Measurements from ENCODE around the gene CLPSL1.

The CLPSL1 gene

DNA sequence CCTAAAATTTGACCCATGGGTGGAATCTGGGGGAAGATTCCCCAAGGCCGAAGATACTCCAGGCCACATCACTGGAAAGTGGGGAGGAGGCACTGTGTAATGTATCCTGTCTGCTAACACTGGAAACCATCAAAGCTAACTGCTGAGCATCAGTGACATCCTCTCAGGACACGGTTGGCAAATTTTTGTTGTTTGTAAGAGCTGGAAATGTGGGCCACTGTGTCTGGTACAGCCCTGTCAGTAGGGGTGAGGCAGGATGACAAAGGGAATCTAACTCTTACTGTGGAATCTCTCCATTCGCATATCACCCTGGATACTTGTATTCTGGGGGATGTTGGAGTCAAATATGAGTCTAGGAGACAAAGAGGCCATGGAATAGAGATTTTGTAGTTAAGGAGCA is 21.4 kb upstream of the CLPSL1 start:
- DNase-seq (ENCODE audit: low spot score): no peak

DNA sequence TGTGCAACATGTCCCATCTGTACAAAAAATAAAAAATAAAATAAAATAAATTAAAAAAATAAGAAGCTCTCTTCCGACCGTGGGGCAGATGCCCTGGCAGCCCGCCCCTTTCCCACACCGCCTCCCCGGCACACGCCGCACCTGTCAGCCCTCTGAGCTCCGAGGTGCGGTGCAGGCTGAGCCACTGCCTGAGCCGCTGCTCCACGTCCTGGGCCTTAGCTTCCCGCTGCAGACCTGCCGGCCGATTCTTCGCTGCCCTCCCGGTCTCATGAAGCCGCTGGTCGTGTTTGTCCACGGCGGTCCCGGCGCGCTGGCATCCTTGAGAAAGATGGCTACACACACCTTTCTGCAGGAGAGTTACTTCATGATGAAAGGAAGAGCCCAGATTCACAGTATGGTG is 15.1 kb upstream of the CLPSL1 start:
- no peak for DNase-seq (ENCODE audit: low spot score)

DNA sequence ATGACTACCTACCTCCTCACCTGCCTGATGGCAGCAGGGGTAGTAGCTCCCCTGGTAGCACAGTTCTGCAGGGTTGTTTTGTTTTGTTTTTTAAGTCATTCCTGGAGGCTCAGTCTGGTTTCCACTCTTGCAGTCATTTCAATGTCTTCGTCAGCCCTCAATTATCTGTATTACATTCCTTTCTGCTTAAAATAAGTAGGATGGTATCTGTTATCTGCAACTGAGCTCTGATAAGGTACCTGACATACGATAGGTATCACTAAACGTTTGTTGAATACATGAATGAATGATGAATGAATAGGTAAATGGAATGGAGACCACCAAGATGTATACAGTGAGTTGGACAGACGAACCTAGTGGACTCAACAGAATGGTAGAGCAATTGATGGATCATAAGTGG is 11.6 kb upstream of the CLPSL1 start:
- no peak for DNase-seq (ENCODE audit: low spot score)

DNA sequence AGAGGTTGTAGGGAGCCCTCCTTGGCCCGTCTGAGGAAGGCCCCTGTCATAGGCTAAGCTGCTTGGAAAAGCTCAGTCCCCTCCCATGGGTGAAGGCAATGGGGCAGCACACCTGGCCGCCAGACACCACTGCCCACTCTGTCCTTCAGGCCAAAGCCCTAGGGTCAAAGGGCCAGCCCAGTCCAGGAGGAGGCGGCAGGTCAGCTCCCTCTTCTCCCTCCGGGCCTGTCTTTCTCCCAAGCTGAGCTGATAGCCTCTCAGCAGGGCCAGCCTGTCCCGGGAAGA is 9.5 kb upstream of the CLPSL1 start:
- no peak for DNase-seq (ENCODE audit: low spot score)

DNA sequence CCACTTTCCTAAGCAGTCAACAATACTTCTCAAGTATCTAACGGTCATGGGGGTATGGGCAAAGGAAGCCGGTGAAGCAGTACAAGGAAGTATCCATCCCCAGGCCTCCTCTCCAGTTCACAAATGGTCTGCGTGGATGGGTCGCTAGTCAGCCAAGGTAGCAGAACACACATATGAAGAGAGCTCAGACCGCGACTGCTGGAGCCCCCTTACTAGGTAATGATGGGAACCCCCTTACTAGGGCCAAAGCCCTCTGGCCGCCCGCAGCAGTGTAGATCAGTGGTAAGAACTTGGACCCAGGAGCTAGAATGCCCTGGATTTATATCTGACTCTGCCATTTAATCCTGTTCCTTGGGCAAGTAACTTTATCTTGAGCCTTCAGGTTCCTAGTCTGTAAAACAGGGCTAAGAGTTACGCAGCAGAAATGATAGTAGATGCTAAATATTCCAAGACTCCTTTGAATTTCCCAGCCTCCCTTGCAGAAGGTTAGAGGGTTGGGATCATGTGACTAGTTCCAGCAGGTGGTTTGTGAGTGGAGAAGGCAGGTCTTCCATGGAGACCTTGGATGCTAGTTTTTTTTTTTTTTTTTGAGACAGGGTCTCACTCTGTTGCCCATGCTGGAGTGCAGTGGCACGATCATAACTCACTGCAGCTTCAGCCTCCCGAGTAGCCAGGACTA is 6.6 kb upstream of the CLPSL1 start:
- no peak for DNase-seq (ENCODE audit: low spot score)

DNA sequence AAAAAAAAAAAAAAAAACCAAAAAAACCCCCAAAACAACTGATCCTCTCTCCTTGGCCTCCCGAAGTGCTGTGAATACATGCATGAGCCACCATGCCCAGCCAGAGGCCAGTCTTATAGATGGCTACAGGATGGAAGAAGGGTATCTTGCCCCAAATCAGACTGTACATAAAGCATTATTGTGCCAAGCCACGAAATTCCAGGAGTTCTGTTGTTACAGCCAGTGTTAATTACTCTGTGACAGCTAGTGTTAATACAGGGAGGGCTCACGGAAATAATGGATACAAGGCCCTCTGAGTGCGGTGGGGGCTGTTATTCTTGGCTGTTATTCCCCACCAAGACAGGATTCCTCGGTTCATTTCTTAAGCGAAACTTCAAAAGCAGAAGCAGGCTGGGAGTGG is 5.8 kb upstream of the CLPSL1 start:
- no peak for DNase-seq (ENCODE audit: low spot score)

DNA sequence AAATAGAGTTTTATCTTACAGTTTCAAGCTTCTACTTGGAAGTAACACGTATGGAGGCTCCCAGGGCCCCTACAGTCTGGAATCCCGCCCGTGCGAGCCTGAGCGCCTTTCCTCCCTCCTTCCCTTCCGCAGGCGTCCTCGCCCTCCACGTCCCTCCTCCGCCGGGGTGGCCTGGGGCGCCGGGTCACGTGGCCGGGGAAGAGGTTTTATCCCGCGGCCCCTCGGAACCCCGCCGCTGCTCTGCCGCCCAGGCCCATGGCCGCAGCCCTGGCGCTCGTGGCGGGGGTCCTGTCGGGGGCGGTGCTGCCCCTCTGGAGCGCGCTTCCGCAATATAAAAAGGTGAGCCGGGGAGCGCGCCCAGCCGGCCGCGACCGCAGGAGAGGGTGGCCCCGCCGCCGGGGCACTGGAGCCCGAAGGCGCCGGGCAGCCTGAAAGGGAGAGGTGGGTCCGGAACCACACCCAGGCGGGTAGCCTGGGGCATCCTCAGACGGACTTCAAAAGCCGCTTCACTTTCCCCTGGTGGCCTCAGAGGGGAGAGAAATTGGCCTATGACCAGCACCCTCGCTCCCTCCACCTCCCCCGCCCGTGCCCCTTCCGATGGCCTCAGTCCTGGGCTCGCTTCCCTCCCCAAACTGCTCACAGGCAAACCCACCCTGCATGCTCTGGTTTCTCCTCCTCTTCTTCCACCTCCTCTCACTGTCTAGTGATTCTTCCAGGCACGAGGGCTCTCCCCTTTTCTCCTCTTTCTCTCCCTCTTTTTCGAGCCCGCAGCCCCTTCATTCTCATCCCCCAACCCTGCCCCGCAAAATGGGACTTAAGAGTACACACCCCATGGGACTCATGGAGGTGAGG is 4.2 kb upstream of the CLPSL1 start, which contains the start of gene CLPSL2:
Gene CLPSL2, plus strand, starts transcription at position 235 of the 852 bp plus-strand sequence. Its CDS starts 21 bp downstream, at position 256.
- DNase-seq (ENCODE audit: low spot score): no peak

DNA sequence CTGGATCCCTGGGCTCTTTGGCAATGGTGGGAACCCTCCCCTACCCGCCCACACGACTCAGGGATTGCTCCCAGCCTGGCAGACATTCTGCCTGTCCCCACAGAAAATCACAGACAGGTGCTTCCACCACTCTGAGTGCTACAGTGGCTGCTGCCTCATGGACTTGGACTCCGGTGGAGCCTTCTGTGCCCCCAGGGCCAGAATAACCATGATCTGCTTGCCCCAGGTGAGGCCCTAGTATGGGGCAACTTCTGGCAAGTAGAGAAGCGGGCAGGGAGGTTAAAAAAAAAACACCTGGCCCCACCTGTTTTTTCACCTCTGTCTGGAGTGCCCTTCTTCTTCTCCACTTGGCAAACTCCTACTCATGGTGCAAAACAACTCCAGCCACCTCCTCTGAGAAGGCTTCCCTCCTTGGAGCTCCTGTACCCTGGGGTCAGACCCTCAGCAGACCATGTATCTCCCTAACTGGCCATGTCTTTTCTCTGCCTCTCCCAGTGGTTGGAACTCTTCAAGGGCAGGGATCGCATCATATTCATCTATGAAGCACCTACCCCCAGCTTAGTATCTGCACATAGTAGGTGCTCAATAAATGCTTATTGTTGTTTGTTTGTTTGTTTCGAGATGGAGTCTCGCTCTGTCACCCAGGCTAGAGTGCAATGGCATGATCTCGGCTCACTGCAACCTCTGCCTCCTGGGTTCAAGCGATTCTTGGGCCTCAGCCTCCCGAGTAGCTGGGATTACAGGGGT is 3.3 kb upstream of the CLPSL1 start:
- DNase-seq (ENCODE audit: low spot score): no peak

DNA sequence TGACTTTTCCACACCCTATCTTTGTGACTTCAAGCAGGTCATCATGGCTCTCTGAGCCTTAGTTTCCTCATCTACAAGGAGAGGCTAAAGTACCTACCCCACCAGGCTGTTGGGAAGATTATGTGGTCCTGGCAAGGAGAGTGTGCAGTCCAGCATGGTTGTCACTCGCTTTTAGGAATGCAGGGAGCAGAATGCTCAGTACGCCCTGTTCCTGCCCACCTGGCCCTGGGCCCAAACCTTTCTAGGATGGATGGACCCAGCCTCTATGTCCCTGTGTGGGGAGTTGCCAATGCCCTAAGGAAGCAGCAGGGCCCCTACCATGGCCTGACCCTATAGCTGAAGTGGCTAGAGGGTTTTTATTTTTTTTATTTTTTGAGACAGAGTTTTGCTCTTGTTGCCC is 2.4 kb upstream of the CLPSL1 start:
- no peak for DNase-seq (ENCODE audit: low spot score)

DNA sequence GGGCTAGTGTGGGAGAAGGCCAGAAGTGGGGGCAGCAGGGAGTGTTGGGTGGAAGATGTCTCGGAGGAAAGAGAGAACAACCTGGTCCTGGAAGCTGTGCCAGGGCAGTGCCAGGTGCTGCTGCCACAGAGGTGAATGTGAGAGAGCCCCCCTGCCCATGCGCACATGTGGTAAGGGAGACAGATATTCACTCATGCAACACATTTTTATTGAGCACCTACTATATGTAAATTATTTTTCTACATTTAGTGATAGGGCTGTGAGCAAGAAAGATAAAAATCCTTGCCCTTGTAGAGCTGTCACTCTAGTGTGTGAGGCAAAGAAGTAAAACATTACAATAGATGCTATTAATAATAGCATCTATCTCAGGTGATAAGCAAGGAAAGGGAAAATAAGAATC is 471 bp downstream of the CLPSL1 start:
- no peak for DNase-seq (ENCODE audit: low spot score)

DNA sequence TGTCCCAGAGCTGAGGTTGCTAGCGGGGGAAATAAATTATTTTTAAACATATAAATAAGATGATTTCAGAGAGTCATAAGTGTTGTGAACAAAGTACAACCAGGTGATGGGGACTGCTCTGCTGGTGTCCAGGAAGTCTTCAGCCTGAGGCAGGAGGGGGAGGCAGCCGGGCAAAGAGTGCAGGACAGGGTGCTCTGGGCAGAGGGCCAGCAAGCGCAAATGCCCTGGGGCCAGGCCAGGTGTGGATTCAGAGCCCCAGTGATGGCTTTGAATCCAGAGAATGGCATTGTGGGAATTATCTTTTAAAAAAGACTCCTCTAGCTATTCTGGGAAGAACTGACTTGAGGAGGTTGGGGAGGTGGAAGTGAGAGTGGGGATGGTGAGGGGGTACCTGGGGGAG is 1.6 kb downstream of the CLPSL1 start:
- no peak for DNase-seq (ENCODE audit: low spot score)

DNA sequence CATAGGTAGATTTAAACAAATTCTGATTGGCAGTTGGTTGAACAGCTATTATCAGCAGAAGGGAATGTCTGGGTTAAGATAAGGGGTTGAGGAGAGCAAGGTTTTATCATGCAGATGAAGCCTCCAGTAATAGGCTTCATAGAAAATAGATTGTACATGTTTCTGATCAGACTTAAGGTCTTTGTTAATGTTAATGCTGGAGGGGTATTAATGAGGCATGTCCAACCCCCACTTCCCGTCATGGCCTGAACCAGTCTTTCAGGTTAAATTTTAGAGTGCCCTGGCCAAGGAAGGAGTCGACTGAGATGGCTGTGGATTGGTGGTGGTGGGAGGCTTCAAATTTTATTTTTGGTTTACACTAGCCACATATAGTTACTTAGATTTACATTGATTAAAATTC is 3.4 kb downstream of the CLPSL1 start:
- DNase-seq (ENCODE audit: low spot score): no peak

DNA sequence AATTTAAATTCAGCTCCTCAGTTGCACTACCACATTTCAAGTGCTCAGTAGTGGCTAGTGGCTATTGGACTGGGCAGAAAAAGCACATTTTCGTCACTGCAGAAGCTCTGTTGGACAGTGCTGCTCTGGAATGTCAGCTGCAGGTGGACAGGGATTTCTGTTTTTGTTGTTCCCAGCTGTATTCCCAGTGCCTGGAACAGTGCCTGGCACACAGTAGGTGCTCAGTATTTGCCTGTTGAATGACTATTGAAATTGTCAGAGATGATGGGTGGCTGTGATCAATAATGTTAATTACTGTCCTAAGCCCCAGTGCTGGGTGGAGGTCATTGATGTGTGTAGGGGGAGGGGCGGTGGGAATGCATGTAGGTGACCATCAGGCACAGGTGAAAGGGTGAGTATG is 5.5 kb downstream of the CLPSL1 start:
- DNase-seq (ENCODE audit: low spot score): no peak

DNA sequence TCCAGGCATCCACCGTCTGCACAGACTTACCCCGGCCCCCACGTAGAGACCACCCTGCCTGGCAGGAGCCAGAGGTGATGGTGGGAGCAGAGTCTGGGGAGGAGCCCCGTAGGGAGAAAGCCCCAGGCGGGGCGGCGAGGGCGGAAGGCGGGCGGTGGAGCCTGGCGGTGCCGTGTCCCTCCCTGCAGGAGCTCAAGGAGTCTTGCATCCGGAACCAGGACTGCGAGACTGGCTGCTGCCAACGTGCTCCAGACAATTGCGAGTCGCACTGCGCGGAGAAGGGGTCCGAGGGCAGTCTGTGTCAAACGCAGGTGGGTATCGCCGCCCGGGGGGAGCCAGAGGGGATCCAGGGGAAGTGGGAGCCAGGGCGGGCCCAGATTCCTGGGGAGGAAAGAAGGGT is 6.0 kb downstream of the CLPSL1 start:
- no peak for DNase-seq (ENCODE audit: low spot score)

DNA sequence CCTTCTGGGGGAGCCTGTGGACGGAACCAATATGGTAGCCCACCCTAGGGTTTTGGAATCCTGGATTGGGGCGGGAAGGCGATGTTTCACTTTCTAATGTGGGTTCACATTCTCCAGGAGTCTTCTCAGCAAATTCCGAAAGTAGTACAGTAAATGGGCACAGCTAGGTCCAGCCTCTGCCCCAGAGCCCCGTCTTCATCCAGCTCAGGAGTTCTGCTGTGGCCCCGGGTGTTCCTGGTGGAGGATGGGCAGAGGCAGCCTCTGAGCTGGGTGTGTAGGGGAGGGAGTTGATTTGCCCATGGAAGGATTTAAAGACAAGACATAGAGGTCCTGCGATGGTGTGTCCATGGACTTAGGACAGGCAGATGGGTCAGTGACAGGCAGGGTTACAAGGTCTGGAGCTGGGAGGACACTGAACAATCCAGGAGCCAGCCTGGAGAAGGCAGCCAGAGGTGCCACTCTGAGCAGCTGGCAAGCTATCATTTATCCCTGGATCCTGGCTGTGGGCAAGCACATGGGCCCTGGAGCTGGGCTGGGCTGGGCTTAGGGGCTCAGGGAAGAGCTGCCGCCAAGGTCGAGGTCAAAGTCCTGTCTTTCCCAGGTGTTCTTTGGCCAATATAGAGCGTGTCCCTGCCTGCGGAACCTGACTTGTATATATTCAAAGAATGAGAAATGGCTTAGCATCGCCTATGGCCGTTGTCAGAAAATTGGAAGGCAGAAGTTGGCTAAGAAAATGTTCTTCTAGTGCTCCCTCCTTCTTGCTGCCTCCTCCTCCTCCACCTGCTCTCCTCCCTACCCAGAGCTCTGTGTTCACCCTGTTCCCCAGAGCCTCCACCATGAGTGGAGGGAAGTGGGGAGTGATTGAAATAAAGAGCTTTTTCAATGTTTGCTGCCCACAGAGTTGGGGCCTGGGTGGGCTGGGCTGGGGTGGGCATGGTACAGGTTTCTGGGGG is 6.7 kb downstream of the CLPSL1 start:
- no peak for DNase-seq (ENCODE audit: low spot score)

DNA sequence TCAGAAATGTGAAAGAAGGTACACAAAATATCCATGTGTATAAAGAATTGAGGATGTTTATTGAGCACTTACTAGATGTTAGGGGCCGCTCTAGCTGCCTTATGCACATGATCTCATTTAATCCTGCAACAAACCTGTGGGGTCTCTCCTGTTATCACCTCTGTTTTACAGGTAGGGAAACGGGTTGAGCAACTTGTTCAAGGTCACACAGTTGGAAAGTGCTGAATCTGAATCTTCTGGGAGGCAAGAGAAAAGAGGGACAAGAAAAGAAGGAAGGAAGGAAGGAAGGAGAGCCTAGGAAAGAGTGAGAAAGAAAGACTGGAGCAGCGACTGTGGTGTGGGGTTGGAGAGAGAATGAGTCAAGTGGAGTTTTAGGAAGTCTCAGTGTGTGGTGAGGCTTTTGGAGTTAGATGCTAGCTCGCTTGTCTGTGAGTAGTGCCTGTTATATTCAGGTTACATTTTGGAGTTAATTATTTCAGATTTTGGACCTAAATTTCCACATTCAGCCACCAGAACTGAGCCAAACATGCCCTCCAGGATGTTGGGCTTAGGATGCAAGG is 7.7 kb downstream of the CLPSL1 start:
- no peak for DNase-seq (ENCODE audit: low spot score)

DNA sequence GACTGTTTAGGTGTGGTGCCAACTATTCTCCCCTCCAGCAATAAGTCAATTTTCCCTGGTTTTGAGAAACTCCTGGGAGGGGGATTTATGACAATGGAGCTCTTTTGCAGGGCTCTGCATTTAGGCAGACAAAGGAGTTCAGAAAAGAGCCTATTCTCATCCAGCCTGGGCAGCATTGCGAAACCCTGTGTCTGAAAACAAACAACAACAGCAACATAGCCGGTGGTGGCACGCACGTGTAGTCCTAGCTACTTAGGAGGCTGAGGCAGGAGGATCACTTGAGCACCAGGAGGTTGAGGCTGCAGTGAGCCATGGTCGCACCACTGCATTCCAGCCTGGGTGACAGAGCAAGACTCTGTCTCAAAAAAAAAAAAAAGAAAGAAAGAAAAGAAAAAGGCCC is 9.9 kb downstream of the CLPSL1 start:
- DNase-seq (ENCODE audit: low spot score): no peak

DNA sequence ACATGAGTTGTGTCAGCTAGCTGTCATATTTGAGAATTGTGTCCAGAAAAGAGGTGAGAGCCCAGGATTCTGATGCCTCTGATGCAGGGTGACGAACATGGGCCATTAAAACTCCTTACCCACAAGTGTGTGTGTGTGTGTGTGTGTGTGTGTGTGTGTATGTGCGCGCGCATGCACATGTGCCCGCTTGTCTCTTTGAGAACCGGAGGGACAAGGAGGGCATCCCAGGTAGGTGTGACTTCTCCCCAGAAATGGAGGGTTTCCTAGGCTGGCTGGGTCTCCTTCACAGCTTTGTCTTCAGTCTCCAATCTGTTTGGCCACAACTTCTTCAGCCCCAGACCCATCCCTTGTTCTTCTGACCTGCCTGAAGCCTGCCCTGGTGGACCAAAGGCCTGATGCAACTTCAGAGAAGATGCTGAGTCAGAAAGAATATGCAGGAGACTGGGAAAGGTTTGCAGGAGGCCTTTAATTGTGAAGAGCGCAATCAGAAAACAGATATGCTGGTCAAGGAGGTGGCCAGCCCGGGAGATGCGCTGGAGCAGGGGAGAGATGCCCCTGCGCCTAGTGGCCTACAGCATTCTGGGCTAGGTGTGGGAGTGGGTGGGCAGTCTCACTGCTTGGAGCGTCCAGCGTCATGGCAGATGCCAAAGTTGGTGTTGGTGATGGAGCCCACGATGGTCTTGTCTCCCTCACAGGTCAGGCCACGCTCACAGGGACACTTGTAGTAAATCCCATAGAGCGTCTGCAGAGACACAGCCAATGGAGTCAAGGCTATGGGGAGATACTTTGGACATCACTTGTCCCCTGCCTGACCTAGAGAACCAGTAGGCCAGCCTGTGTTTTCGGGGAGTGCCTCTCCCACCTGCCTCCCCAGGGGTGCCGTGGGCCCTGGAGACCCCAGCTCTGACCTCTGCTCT is 14.0 kb downstream of the CLPSL1 start:
- no peak for DNase-seq (ENCODE audit: low spot score)

DNA sequence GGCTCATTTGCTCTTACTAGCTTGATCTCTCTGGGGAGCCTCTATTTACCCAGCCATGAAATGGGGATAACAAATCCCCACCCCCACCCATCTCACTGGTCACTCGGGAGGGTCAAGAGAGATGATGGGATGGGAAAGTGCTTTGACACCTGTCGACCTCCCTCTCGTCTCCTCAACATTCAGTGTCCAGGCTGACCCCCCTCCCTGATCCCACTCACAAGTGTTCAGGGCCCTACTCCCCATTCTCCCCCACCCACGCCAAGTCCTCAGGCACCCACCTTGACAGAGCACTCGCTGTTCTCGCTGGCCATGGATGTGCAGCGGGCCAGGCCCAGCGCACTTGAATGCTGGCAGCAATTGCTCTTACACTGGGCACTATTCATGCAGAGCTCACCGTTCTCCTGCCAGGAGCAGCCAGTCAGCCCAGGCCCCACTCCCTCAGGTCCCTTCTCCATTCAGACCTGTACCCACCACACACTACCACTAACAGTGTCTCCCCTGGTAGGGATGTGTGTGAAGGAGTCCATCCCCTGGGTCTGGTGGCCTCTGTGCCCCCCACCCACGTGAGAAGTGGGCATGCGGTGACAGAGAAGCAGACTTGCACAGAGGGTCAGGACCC is 14.7 kb downstream of the CLPSL1 start:
- DNase-seq (ENCODE audit: low spot score): no peak

DNA sequence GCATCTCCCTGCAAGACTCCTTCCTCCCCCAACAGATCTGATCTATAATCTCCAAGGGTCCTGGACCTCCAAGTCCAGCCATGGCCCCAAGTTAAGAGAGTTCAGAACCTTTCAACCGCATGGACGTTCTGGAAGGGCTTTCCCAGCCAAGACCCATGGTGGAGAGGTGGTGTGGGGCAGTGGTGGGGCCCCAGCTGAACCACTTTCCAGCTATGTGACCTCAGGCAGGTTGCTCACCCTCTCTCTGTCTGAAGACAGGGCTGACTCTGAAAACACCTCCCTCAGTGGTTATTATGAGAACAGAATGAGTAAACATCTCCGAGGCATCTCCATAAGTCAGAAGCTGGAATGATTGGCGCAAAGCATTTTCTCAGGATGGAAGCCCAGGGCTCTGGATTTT is 15.4 kb downstream of the CLPSL1 start:
- no peak for DNase-seq (ENCODE audit: low spot score)

All from globus pallidus (tissue), 1 donor.